ENCODE data around the gene EPC2.

The EPC2 gene, protein sequence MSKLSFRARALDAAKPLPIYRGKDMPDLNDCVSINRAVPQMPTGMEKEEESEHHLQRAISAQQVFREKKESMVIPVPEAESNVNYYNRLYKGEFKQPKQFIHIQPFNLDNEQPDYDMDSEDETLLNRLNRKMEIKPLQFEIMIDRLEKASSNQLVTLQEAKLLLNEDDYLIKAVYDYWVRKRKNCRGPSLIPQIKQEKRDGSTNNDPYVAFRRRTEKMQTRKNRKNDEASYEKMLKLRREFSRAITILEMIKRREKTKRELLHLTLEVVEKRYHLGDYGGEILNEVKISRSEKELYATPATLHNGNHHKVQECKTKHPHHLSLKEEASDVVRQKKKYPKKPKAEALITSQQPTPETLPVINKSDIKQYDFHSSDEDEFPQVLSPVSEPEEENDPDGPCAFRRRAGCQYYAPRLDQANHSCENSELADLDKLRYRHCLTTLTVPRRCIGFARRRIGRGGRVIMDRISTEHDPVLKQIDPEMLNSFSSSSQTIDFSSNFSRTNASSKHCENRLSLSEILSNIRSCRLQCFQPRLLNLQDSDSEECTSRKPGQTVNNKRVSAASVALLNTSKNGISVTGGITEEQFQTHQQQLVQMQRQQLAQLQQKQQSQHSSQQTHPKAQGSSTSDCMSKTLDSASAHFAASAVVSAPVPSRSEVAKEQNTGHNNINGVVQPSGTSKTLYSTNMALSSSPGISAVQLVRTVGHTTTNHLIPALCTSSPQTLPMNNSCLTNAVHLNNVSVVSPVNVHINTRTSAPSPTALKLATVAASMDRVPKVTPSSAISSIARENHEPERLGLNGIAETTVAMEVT

DNA sequence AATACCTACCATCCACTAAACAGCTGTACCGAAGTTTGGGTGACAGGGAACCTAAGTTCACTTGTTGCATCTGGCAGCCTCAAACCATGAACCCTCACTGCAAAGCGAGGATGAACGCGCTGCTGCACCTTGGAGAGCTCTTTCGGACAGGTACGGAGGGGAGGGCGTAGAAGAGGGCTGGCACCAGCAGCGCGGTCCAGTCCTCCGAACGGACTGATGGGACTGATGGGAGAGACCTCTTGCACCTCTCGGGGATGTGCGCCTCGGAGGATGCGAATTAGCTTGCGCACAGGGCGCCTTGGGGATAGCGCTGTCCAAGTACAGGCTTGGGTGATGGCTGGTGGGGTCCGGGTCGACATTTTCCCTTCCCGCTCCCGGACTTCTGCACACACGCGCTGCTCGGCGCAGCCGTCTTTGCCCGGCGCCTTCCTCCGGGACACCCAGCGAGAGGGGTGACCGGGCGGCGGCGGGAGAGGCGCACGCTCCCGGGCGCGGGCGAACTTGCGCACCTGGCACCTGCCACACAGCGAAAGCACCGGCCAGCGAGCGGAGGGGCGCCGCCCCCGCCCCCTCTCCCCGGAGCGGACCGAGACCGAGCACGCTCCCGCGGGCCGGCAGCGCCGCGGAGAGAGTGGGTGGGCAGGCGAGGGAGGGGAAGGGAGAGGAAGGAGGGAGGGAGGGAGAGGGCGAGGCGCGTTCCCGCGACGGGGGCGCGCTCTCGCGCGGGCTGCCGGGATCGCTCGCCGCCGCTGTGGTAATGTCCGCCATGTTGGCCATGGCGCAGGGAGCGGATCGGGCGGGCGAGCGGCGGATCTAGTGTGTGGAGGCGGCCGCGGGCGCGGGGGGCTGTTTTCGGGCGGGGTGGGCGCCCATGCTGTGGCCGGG is at the start of gene EPC2:
Gene EPC2 (plus strand): TSS at position 754 of the 885 bp plus-strand sequence. CDS start 267 bp downstream, outside the sequence.
- Mint-ChIP-seq H3K9me3 (no peaks in the 10 kb centered on the region), H3K27me3 (no peaks in the 10 kb centered on the region), H3K4me3 (peak within 1 kb of the TSS; percentile 93), H3K4me1 (peaks cover 22% of the 10 kb centered on the region), H3K36me3 (peaks cover 5% of the 10 kb centered on the region), H3K27ac (peak within 1 kb of the TSS; percentile 98)
- ATAC-seq: peak; percentile 83

DNA sequence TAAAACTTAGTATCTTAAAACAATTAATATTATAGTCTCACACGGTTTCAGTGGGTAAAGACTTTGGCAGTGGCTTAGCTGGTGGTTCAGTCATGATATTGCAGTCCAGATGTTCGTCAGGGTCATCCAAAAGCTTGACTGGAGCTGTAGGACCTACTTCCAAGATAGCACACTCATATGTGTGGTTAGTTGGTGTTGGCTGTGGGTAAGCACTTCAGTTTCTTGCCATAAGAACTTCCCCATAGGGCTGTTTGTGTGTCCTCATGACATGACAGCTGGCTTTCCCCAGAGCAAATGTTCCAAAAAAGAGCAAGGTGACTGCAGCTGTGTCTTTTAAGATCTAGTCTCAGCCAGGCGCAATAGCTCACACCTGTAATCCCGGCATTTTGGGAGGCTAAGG is 48.5 kb upstream of the EPC2 start:
- Mint-ChIP-seq H3K9me3 (peaks cover 5% of the 10 kb centered on the region), H3K27me3 (peaks cover 20% of the 10 kb centered on the region), H3K36me3 (peaks cover 5% of the 10 kb centered on the region), H3K27ac (no peak overlapping the region), H3K4me3 (no peak overlapping the region), H3K4me1 (peaks cover 17% of the 10 kb centered on the region)
- ATAC-seq: no peak

DNA sequence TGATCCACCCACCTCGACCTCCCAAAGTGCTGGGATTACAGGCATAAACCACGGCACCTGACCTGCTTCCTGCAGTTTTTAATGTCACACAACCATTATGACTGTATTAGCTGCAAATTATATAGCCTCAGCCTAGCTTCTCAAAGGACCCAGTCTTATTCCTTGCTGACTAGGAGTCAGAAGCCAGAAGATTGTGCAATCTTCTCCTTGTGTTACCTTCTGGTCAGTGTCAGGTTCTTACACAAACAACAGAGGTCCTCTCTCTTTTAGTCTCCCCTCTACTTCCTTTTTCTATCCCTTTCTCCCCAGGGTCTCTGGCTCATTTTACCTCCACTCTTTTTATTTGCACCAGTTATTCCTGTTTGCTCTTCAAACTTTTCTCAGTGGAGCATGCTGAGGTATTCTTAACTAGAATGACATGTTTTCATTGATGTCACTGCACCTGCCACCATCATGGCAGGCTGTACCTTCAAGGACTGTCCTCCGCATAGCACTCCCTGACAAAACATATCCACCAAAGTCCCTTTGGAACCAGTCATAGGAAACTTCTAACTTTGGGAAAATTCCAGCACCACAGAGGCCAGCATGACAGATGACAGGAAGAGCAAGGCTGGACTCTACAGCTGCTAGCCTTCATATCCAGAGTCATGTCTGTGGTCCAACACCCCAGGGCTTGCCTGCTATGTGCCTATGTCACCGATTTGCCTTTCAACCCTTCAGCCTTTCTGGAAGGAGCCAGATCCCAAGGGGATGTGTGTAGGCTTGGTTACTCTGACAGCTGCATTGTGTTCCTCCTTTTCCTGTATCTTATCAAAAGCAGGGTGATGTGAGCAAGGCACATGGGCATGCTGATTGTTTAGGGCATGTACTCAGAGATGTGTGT is 45.2 kb upstream of the EPC2 start:
- Mint-ChIP-seq H3K4me3 (no peak overlapping the region), H3K36me3 (peaks cover 5% of the 10 kb centered on the region)

DNA sequence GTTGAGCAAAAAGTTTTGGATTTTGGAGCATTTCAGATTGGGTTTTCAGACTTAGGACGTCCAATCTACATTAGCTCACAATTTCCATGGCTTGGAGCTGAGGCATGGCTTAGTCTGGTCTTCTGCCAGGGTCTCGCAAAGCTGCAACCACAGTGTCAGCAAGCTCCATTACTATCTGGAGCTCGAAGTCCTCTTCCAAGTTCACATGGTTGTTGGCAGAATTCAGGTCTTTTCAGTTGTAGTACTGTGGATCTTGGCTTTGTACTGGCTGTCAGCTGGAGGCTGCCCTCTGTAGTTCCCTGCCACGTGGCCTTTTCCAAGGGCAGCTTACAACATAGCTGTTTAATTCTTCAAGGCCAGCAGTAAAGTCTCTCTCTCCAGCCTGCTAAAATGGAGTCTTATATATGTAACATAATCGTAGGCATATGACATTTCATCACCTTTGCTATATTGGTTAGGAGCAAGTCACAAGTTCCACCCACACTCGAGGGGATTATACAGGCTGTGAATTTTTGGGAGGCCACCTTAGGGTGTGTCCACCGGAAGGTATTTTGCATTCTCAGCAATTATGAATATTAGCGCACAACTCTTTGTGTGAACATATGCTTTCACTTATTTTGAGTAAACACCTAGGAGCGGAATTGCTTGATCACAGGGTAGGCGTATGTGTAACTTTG is 41.5 kb upstream of the EPC2 start:
- Mint-ChIP-seq H3K4me3 (no peak overlapping the region), H3K36me3 (peaks cover 5% of the 10 kb centered on the region), H3K4me1 (peaks cover 16% of the 10 kb centered on the region), H3K27me3 (peaks cover 9% of the 10 kb centered on the region), H3K9me3 (peaks cover 8% of the 10 kb centered on the region), H3K27ac (no peak overlapping the region)
- peak; percentile 27 for ATAC-seq

More for the DNA sequence above, 45.2 kb upstream of the EPC2 start:
- ATAC-seq: no peak
- H3K4me1 Mint-ChIP-seq: peaks cover 17% of the 10 kb centered on the region
- H3K9me3 Mint-ChIP-seq: peaks cover 5% of the 10 kb centered on the region
- no peak overlapping the region for H3K27ac Mint-ChIP-seq
- peaks cover 20% of the 10 kb centered on the region for H3K27me3 Mint-ChIP-seq

DNA sequence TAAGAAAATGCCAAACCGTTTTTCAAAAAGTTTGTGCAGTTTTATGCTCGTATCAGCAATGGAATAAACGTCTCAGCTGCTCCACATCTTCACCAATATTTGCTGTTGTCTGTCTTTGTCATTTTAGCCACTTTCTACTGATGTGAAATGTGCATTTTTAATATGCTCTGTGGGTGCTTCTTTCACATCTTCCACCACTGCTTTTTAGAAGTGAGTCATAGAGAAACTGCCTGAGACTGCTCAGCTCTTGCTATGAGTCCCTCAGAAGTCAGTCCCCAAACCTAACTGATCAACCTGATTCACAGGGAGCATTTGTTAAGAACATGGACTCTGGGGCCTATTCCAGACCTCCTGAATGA is 41.0 kb upstream of the EPC2 start:
- peak; percentile 88 for ATAC-seq
- Mint-ChIP-seq H3K4me3 (no peak overlapping the region), H3K4me1 (peaks cover 10% of the 10 kb centered on the region)

DNA sequence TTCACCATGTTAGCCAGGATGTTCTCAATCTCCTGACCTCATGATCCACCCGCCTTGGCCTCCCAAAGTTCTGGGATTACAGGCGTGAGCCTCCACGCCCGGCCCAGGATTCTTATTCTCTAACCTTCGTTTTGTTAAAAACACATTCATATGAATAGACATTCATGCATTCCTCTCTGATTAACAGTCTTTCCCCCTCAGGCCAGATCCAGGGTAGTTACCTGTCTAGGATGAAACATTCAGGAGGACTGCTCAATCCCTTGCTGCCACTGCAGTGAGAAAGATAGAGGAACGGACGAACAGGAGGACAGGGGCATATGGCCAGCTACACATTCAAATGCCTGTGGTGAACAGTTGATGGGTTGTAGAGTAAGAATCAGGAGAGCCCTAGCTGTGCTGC is 39.6 kb upstream of the EPC2 start:
- ATAC-seq: no peak
- Mint-ChIP-seq H3K9me3 (peaks cover 8% of the 10 kb centered on the region), H3K27me3 (peaks cover 8% of the 10 kb centered on the region)

More for the DNA sequence above, 41.0 kb upstream of the EPC2 start:
- Mint-ChIP-seq H3K9me3 (peaks cover 8% of the 10 kb centered on the region), H3K27me3 (peaks cover 9% of the 10 kb centered on the region), H3K36me3 (peaks cover 5% of the 10 kb centered on the region), H3K27ac (no peak overlapping the region)

DNA sequence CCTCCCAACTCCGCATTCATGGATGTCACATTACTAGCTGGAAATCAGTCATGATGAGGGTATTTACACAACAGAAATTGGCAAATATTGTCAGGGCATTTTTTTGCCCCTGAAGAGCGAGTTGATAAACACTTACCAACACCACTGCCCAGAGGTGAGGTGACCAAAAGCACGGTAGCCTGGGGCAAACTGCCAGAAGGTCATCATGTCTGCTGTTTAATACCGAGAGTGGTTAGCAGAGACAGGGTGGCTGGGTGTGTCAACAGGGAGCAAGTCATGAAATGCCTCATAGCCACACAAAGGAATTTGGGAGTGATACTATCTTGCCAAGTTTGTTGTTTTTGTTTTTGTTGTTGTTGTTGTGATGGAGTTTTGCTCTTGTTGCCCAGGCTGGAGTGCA is 37.0 kb upstream of the EPC2 start:
- no peak overlapping the region for H3K4me3 Mint-ChIP-seq
- no peak overlapping the region for H3K27ac Mint-ChIP-seq
- H3K36me3 Mint-ChIP-seq: no peaks in the 10 kb centered on the region
- H3K9me3 Mint-ChIP-seq: peaks cover 3% of the 10 kb centered on the region
- no peaks in the 10 kb centered on the region for H3K27me3 Mint-ChIP-seq
- no peaks in the 10 kb centered on the region for H3K4me1 Mint-ChIP-seq
- ATAC-seq: no peak

More for the DNA sequence above, 39.6 kb upstream of the EPC2 start:
- H3K27ac Mint-ChIP-seq: no peak overlapping the region
- H3K36me3 Mint-ChIP-seq: peaks cover 5% of the 10 kb centered on the region
- no peaks in the 10 kb centered on the region for H3K4me1 Mint-ChIP-seq
- no peak overlapping the region for H3K4me3 Mint-ChIP-seq

DNA sequence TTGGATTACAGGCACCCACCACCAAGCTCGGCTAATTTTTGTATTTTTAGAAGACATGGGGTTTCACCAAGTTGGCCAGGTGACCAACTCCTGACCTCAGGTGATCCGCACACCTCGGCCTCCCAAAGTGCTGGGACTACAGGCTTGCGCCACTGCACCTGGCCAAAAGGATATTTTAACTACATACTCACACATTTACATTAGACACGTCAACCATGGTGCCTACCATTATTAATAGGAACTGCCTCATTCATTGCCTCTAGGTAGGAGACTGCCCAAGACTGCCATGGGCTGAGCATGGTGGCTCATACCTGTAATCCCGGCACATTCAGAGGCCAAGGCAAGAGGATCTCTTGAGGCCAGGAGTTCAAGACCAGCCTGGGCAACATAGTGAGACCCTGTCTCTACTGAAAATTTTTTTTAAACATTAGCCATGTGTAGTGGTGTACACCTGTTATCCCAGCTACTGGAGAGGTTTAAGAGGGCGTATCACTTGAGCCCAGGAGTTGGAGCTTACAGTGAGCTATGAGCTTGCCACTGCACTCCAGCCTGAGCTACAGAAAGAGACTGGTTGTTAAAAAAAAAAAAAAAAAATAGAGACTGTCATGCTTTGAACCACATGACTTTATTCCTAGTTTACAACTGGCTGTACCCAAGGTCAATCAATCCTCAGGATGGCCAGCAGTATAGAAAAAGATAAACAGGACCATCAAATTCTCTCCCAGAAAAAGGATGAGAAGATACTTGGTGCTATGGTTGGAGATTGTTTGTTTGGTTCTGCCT is 31.1 kb upstream of the EPC2 start:
- peak overlapping the region; percentile 77 for H3K27ac Mint-ChIP-seq
- no peak for ATAC-seq
- peaks cover 25% of the 10 kb centered on the region for H3K4me1 Mint-ChIP-seq
- H3K4me3 Mint-ChIP-seq: no peak overlapping the region
- H3K27me3 Mint-ChIP-seq: no peaks in the 10 kb centered on the region
- H3K9me3 Mint-ChIP-seq: peaks cover 3% of the 10 kb centered on the region
- H3K36me3 Mint-ChIP-seq: no peaks in the 10 kb centered on the region

DNA sequence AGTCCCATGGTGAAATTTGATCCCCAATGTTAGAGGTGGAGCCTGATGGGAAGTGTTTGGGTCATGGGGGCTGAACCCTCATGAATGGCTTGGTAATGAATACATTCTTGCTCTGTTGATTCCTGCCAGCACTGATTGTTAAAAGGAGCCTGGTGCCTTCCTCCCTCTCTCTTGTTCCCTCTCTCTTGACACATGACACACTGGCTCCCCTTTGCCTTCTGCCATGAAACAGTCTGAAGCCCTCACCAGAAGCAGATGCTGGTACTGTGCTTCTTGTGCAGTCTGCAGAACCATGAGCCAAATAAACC is 30.6 kb upstream of the EPC2 start:
- peak overlapping the region; percentile 77 for H3K27ac Mint-ChIP-seq

DNA sequence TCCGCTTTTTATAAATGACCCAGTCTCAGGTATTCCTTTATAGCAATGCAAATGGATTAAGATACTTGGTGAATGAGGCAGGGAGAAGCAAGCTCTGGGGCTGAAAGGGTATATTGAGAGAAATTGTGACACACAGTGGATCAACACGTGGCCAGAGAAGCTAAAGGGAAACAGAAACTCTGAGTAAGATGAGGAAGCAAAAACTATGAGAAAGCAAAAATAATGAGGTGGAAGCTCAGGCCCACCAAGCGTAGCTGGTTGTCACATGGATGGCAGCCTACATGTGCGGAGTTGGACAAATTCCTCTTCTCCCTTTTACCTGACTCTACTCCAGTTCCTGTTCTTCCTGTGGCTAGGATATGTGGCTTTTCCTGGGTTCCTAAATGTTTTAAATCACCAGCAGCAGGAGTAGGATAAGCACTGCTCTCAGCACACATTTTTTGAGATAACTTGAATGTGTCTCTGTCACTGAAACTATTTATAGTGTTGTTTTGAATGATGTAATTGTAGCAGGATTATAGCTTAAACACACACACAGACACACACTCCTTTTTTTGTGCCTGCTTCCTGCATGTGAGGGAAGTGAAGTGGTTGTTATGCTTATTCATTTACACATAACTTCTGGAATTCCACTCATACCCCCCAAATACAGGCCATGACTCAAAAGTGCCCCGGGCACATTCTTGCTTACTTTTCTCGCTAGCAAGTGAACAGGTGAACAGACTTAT is 30.1 kb upstream of the EPC2 start:
- peak overlapping the region; percentile 77 for H3K27ac Mint-ChIP-seq
- peak; percentile 83 for ATAC-seq
- H3K4me1 Mint-ChIP-seq: peaks cover 35% of the 10 kb centered on the region
- no peaks in the 10 kb centered on the region for H3K27me3 Mint-ChIP-seq
- peaks cover 3% of the 10 kb centered on the region for H3K9me3 Mint-ChIP-seq
- H3K4me3 Mint-ChIP-seq: no peak overlapping the region
- H3K36me3 Mint-ChIP-seq: no peaks in the 10 kb centered on the region

More for the DNA sequence above, 30.6 kb upstream of the EPC2 start:
- Mint-ChIP-seq H3K36me3 (no peaks in the 10 kb centered on the region), H3K27me3 (no peaks in the 10 kb centered on the region), H3K4me3 (no peak overlapping the region), H3K9me3 (peaks cover 3% of the 10 kb centered on the region), H3K4me1 (peaks cover 30% of the 10 kb centered on the region)
- no peak for ATAC-seq

DNA sequence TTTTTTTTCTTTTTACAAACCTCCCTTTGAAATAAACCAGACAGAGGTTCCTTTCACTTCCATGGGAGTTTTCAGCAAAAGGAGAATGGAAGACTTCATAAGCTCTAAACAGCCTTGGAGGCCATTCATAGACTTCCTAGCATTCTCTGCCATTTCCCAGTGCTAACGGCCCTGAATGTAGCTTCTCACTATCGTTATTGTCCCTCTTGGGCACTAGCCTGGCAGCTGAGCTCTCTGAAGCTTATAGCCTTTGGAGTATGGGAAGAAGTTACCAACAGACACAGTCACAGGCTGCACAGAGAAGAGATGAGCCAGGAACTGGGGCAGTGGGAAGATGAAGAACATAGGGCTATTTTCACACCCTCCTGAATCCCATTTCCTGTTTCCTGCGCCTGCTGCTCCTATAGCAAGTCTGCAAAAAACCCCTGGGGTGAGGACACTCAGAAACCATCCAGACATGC is 29.1 kb upstream of the EPC2 start:
- ATAC-seq: no peak
- peaks cover 5% of the 10 kb centered on the region for H3K9me3 Mint-ChIP-seq
- H3K27ac Mint-ChIP-seq: no peak overlapping the region
- no peaks in the 10 kb centered on the region for H3K36me3 Mint-ChIP-seq
- H3K27me3 Mint-ChIP-seq: no peaks in the 10 kb centered on the region
- peaks cover 43% of the 10 kb centered on the region for H3K4me1 Mint-ChIP-seq
- no peak overlapping the region for H3K4me3 Mint-ChIP-seq

DNA sequence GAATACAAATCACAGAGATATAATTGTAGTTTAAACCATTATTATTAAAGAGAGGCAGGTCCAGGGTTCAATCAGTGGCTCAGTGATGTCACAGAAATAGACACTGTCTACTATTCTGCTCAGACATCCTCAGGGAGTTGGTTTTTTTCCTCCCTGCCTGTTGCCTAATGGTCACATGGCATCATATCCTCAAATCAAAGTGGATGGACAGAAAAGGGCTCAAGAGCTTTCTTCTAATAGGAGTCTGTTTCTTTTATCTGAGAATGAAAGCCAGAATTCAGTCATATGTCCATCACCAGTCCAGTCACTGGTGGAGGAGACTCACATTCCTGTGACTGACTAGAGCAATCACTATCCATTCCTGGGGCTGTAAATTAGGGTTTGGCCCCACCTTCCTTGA is 27.9 kb upstream of the EPC2 start:
- H3K4me1 Mint-ChIP-seq: peaks cover 43% of the 10 kb centered on the region
- no peak for ATAC-seq
- peaks cover 5% of the 10 kb centered on the region for H3K9me3 Mint-ChIP-seq
- no peaks in the 10 kb centered on the region for H3K36me3 Mint-ChIP-seq
- H3K27me3 Mint-ChIP-seq: no peaks in the 10 kb centered on the region
- no peak overlapping the region for H3K4me3 Mint-ChIP-seq
- no peak overlapping the region for H3K27ac Mint-ChIP-seq

DNA sequence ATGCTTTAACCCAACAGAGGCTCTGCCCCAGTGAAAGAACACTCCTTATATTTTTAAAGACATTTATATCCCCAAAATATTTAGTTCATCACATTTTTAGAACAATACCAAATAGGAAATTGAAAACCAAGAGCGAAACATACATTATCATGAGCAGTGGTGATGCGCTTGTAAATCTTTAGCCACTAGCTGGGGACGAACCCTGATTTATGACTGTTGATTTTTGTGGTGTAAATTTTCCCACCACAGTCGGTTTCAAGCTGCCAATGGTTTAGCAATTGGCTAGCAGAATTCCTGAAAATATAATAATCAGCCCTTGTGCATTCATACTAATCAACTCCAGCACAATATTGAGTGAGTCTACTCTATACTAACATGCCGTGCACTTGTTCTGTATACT is 27.3 kb upstream of the EPC2 start:
- H3K27ac Mint-ChIP-seq: no peak overlapping the region

More for the DNA sequence above, 27.3 kb upstream of the EPC2 start:
- H3K4me3 Mint-ChIP-seq: no peak overlapping the region
- ATAC-seq: no peak
- peaks cover 5% of the 10 kb centered on the region for H3K9me3 Mint-ChIP-seq
- peaks cover 43% of the 10 kb centered on the region for H3K4me1 Mint-ChIP-seq
- no peaks in the 10 kb centered on the region for H3K27me3 Mint-ChIP-seq
- no peaks in the 10 kb centered on the region for H3K36me3 Mint-ChIP-seq

Data from stimulated activated memory B cell treated with anti-CD40 and anti-IgM and Interleukin-4, amounts not matched to agents 10 μg/mL and 1 μg/mL and 100 μg/mL, for 72 hours (primary cell).